H1 (cell line): ENCODE results near the gene NOL9. TPM values are rescaled to one million over a fixed set of nuclear protein-coding genes. Genes with fewer than 3 reads are reported as not detected.

Experiments
- TEAD4 ChIP-seq: IDR thresholded peaks from 2 replicates; pipeline ENCODE4 v1.6.1; 2012; ENCODE audit warnings: low read depth, low read length, inconsistent platforms, mixed read lengths
- polyA plus RNA-seq, 7 experiments: library from polyadenylated mRNA; depleted of rRNA in 3 of 7; stranded (reverse) in 5 of 7; unstranded in 2 of 7; fragments of >200 nt in 5 of 7; fragments of 200-250 nt in 2 of 7; gene quantifications; 1 replicate in 5 of 7; 2 replicates in 1 of 7; 4 replicates in 1 of 7; pipeline versions ENCODE4 v1.2.1 to v1.2.3, GENCODE V29; 2011 to 2013; ENCODE audit warnings: missing spikeins in 2 of 7, mixed read lengths in 2 of 7
- total RNA-seq: library from RNA; stranded (reverse); fragmentation: NEBNext Ultra II Directional; extraction: Animal tissue kit (Norgen Biotek cat#: 25700); gene quantifications from 2 replicates; pipeline ENCODE4 v1.2.1, GENCODE V29; 2021

Gene NOL9
- total and polyA plus RNA-seq, 2 of the 8 experiments (the other 6 are each of a cell fraction or from before 2014, with no cell fraction given) = 17.1 to 38.1 TPM

- TF ChIP-seq TEAD4 = no peak
Measured at GRCh38 chr1:6473156-6473555, 81.2 kb downstream of the NOL9 start (continued).
